ENCODE data around the gene TSPAN32.

GRCh38 chr11:2362414-2362813 lies 60.6 kb downstream of the TSPAN32 start:
- TF ChIP-seq, protein P1, sequence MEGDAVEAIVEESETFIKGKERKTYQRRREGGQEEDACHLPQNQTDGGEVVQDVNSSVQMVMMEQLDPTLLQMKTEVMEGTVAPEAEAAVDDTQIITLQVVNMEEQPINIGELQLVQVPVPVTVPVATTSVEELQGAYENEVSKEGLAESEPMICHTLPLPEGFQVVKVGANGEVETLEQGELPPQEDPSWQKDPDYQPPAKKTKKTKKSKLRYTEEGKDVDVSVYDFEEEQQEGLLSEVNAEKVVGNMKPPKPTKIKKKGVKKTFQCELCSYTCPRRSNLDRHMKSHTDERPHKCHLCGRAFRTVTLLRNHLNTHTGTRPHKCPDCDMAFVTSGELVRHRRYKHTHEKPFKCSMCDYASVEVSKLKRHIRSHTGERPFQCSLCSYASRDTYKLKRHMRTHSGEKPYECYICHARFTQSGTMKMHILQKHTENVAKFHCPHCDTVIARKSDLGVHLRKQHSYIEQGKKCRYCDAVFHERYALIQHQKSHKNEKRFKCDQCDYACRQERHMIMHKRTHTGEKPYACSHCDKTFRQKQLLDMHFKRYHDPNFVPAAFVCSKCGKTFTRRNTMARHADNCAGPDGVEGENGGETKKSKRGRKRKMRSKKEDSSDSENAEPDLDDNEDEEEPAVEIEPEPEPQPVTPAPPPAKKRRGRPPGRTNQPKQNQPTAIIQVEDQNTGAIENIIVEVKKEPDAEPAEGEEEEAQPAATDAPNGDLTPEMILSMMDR (IDR thresholded peaks at IDR 0.05; ENCODE audit: insufficient read depth, low read length): no peak
- TF ChIP-seq SPI1 (IDR thresholded peaks at IDR 0.05; ENCODE audit: borderline replicate concordance, low read depth): no peak
